Activated naive CD4-positive, alpha-beta T cell treated with anti-CD3 and anti-CD28 coated beads for 36 hours (primary cell): ENCODE data around the gene LIMK1. TPM values are rescaled to one million over a fixed set of nuclear protein-coding genes. Genes with fewer than 3 reads are reported as not detected.

Experiments
- CTCF ChIA-PET: fragments of 350-600 bp; sonication (Branson Sonifier 250); formaldehyde crosslinking; loops from one replicate; lab custom pipeline; 2021; ENCODE audit warnings: antibody characterized with exemption; lab: Charles Lee
- DNase-seq: peaks from one replicate; pipeline ENCODE4 v3.0.0-alpha.2; 2020
- H3K27ac Mint-ChIP-seq: one replicate; pipeline ENCODE4 v1.8.0; 2021; ENCODE audit warnings: mild to moderate bottlenecking, mixed read lengths
- H3K27me3 Mint-ChIP-seq: one replicate; pipeline ENCODE4 v1.8.0; 2021; ENCODE audit warnings: low read depth, mixed read lengths
- H3K36me3 Mint-ChIP-seq: one replicate; pipeline ENCODE4 v1.8.0; 2021; ENCODE audit warnings: low read depth, mixed read lengths
- H3K4me1 Mint-ChIP-seq: one replicate; pipeline ENCODE4 v1.8.0; 2021; ENCODE audit warnings: low read depth, mixed read lengths
- H3K4me3 Mint-ChIP-seq: one replicate; pipeline ENCODE4 v1.8.0; 2021; ENCODE audit warnings: mild to moderate bottlenecking, moderate library complexity, mixed read lengths
- H3K9me3 Mint-ChIP-seq: one replicate; pipeline ENCODE4 v1.8.0; 2021; ENCODE audit warnings: mixed read lengths
- intact Hi-C: fragments of 100-400 bp; cut with micrococcal nuclease; formaldehyde crosslinking; loops from one replicate; pipeline ENCODE4 v1.15.1; 2023
- total RNA-seq, 2 experiments: library from RNA; stranded (reverse); gene quantifications; one replicate each; pipeline ENCODE4 v1.2.3, GENCODE V29; 2021

The LIMK1 gene
- total RNA-seq, 2 experiments from 2014 or later: 7.9 to 9.2 TPM

GRCh38 chr7:74071121-74071520 is 12.5 kb upstream of the LIMK1 start:
- Mint-ChIP-seq H3K4me3 (no peak overlapping the region), H3K9me3 (no peaks in the 10 kb centered on the region), H3K27ac (no peak overlapping the region), H3K4me1 (no peaks in the 10 kb centered on the region), H3K36me3 (no peaks in the 10 kb centered on the region), H3K27me3 (no peaks in the 10 kb centered on the region)
- DNase-seq: no peak
- CTCF ChIA-PET: interaction anchor here (1.0 to 1.7 kb wide), 2 partner anchors 9 to 41 kb away, joined by 3 to 5 read pairs; no protein-coding TSS in a partner anchor
- intact Hi-C loops: no loop called here

GRCh38 chr7:74074770-74075169 is 8.8 kb upstream of the LIMK1 start:
- intact Hi-C loops: no loop called here
- Mint-ChIP-seq H3K4me3 (no peak overlapping the region), H3K36me3 (no peaks in the 10 kb centered on the region), H3K9me3 (no peaks in the 10 kb centered on the region), H3K27me3 (no peaks in the 10 kb centered on the region), H3K4me1 (no peaks in the 10 kb centered on the region), H3K27ac (no peak overlapping the region)
- CTCF ChIA-PET: interaction anchor here (0.6 kb wide), 1 partner anchor 37 kb away, joined by 3 read pairs; no protein-coding TSS in a partner anchor
- no peak for DNase-seq

- Mint-ChIP-seq H3K4me1 (peaks cover 2% of the 10 kb centered on the region), H3K27me3 (no peaks in the 10 kb centered on the region), H3K27ac (no peak overlapping the region), H3K9me3 (no peaks in the 10 kb centered on the region), H3K36me3 (no peaks in the 10 kb centered on the region), H3K4me3 (no peak overlapping the region)
- intact Hi-C loops: no loop called here
- CTCF ChIA-PET: interaction anchor here (0.9 kb wide), 1 partner anchor 153 kb away, joined by 3 read pairs; no protein-coding TSS in a partner anchor
- no peak for DNase-seq
These were observed 5.1 kb upstream of the LIMK1 start for GRCh38 chr7:74078461-74078860.

DNA sequence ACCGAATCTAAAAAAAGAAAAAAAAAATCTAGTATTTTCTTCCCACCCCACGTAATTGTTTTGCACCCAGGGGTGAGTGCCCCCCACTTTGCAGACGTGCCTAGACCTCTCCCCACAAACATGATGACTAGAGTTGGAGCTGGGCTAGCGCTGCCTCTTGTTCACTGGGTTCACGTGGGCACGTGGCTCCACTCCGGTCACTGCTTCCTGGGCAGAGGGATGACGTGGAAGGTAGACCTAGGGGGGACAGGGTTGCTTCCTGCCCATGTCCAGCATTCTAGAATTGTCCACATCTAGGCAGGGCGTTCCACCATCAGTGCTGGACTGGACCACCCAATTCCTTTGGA is 861 bp upstream of the LIMK1 start:
- no peaks in the 10 kb centered on the region for H3K9me3 Mint-ChIP-seq

GRCh38 chr7:74083928-74084721 is 521 bp downstream of the LIMK1 start:
- Mint-ChIP-seq H3K4me1 (peaks cover 10% of the 10 kb centered on the region), H3K9me3 (no peaks in the 10 kb centered on the region), H3K27ac (no peak overlapping the region), H3K36me3 (peaks cover 5% of the 10 kb centered on the region), H3K27me3 (no peaks in the 10 kb centered on the region), H3K4me3 (peak overlapping the region; percentile 78)
- peak; percentile 50 for DNase-seq
- CTCF ChIA-PET: no interaction called here
- intact Hi-C loops: loop anchor here (1.0 to 5.0 kb wide), 7 partner anchors 10 to 505 kb away; partner anchors contain the start of genes ABHD11, EIF4H, METTL27 and RFC2

More for the DNA sequence above, 861 bp upstream of the LIMK1 start:
- CTCF ChIA-PET: interaction anchor here (0.6 kb wide), 1 partner anchor 329 kb away, joined by 3 read pairs; no protein-coding TSS in a partner anchor
- H3K4me1 Mint-ChIP-seq: peaks cover 10% of the 10 kb centered on the region
- no peaks in the 10 kb centered on the region for H3K27me3 Mint-ChIP-seq
- no peak for DNase-seq
- no peak overlapping the region for H3K27ac Mint-ChIP-seq
- H3K4me3 Mint-ChIP-seq: peak overlapping the region; percentile 43
- intact Hi-C loops: loop anchor here (1.0 to 5.0 kb wide), 6 partner anchors 12 to 504 kb away; partner anchors contain the start of genes EIF4H, METTL27, RFC2 and TBL2
- H3K36me3 Mint-ChIP-seq: peaks cover 4% of the 10 kb centered on the region

DNA sequence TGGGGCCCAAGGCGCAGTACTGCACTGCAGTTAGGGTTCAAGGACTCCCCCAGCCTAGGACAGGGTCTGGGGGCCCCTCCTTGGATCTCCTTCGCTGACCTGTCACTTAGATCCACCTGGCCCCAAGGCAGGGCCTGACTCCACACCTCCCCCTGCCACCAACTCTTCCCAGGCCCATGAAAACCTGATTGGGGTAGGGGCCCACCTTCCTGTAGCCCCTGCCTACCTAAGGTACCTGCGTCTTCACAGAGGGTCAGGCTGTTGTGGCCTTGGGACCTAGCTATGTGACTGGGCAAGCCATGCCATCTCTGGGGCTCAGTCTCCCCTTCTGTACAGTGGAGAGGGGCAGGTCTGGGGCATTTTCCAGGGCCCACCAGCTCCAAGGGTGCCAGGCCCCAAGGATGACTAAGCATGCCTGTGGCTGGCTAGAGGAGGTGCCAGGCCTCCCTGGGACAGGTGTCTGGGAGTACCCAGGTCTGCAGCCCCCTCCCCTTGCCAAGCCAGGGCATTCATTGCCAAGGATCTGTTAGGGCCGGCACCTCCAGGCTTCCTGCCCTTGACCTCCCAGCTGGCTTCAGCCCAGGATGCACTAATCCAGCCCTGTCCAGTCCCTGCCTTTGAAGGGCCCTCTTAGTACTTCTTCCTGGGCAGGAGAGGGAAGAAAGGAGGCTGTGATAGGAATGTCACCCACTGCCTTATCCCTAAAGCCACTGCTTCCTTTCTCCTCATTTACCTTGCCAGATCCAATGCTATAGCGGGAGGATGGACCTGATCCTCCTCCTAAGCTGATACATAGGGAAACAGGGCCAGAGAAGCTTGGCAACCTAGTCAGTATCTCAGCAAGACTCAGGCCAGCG is 1.3 kb downstream of the LIMK1 start:
- DNase-seq: no peak
- H3K4me1 Mint-ChIP-seq: peaks cover 10% of the 10 kb centered on the region
- intact Hi-C loops: loop anchor here (2.0 to 5.0 kb wide), 2 partner anchors 243 to 346 kb away; partner anchors contain the start of genes ABHD11 and METTL27
- no peaks in the 10 kb centered on the region for H3K9me3 Mint-ChIP-seq
- CTCF ChIA-PET: interaction anchor here (1.3 kb wide), 1 partner anchor 16 kb away, joined by 3 read pairs; no protein-coding TSS in a partner anchor
- no peaks in the 10 kb centered on the region for H3K27me3 Mint-ChIP-seq
- H3K27ac Mint-ChIP-seq: no peak overlapping the region
- peak overlapping the region; percentile 78 for H3K4me3 Mint-ChIP-seq
- H3K36me3 Mint-ChIP-seq: peaks cover 5% of the 10 kb centered on the region

DNA sequence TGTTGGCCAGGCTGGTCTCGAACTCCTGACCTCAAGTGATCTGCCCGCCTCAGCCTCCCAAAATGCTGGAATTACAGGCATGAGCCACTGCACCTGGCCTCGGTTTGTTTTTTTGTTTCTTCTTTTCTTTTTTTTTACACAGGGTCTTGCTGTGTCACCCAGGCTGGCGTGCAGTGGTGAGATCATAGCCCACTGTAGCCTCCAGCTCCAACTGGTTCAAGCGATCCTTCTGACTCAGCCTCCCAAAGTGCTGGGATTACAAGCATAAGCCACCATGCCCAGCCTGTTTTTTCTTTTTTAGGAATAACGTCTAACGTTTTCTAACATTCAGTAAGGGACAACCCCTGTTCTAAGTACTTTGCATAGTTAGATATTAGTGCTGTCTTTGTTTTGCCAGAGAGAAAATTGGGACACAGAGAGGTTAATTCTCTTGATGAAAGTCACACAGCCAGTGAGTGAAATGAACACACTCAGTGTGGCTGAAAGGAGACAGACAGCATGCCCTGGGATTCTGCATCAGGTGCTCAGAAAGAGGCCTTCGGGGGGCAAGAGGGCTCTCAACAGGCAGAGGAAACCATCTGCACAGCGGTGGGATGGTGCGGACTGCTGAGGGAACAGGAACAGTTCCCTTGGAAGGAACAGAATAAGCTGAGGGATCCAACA is 4.3 kb downstream of the LIMK1 start:
- H3K27ac Mint-ChIP-seq: no peak overlapping the region
- CTCF ChIA-PET: no interaction called here
- peaks cover 10% of the 10 kb centered on the region for H3K4me1 Mint-ChIP-seq
- H3K9me3 Mint-ChIP-seq: no peaks in the 10 kb centered on the region
- H3K4me3 Mint-ChIP-seq: no peak overlapping the region
- intact Hi-C loops: no loop called here
- peaks cover 5% of the 10 kb centered on the region for H3K36me3 Mint-ChIP-seq
- DNase-seq: no peak
- no peaks in the 10 kb centered on the region for H3K27me3 Mint-ChIP-seq

DNA sequence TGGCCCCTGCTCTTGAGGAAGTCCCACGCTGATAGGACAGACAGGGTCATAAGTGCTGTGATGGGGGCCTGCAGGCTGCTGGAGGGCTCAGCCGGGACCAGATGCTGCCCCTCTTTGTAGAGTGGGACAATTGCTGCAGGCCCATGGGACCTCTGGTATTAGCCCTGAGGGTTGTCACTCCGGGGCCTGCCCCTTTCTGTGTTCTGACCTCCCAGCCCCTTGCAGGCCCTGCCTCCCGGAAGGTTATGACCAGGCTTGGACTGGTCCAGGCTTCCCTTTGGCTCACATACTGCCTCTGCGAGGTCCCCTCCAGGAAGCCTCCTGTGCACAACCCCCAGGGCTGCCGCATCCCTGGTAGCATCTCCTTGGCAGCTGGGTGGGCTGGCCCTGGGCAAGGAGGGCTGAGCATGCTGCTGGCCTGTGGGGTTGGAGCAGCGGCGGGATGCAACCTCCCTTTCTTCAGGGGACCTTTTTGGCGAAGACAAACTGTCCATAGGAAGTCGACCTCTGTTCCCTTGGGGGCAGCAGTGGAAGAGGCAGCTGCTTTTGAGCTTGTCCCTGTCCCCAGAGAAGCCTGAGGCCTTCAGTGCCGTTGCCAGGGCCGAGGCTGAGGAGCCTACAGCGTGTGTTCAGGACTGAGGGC is 8.8 kb downstream of the LIMK1 start:
- intact Hi-C loops: no loop called here
- Mint-ChIP-seq H3K27ac (no peak overlapping the region), H3K4me3 (no peak overlapping the region), H3K9me3 (no peaks in the 10 kb centered on the region), H3K4me1 (peaks cover 18% of the 10 kb centered on the region), H3K36me3 (peaks cover 4% of the 10 kb centered on the region), H3K27me3 (no peaks in the 10 kb centered on the region)
- DNase-seq: no peak
- CTCF ChIA-PET: no interaction called here

GRCh38 chr7:74092964-74093471 is 9.4 kb downstream of the LIMK1 start:
- intact Hi-C loops: no loop called here
- no peaks in the 10 kb centered on the region for H3K9me3 Mint-ChIP-seq
- H3K27ac Mint-ChIP-seq: no peak overlapping the region
- H3K4me1 Mint-ChIP-seq: peaks cover 18% of the 10 kb centered on the region
- no peak overlapping the region for H3K4me3 Mint-ChIP-seq
- no peak for DNase-seq
- CTCF ChIA-PET: no interaction called here
- peaks cover 8% of the 10 kb centered on the region for H3K36me3 Mint-ChIP-seq
- H3K27me3 Mint-ChIP-seq: no peaks in the 10 kb centered on the region

GRCh38 chr7:74093671-74094223 is 10.1 kb downstream of the LIMK1 start:
- Mint-ChIP-seq H3K27me3 (no peaks in the 10 kb centered on the region), H3K27ac (peak overlapping the region; percentile 73), H3K4me1 (peaks cover 18% of the 10 kb centered on the region), H3K4me3 (peak overlapping the region; percentile 39), H3K9me3 (no peaks in the 10 kb centered on the region), H3K36me3 (peaks cover 13% of the 10 kb centered on the region)
- DNase-seq: no peak
- CTCF ChIA-PET: no interaction called here
- intact Hi-C loops: loop anchor here (1.0 kb wide), 2 partner anchors 10 to 81 kb away; partner anchors contain the start of genes EIF4H and LIMK1
